HCT116 (cell line): ENCODE results near the gene NUMB. TPM values are rescaled to one million over a fixed set of nuclear protein-coding genes. Genes with fewer than 3 reads are reported as not detected.

Experiments used
- ATAC-seq: fragments of 200-7000 bp; cut with Tn5 transposase; 2 replicates; pipeline ENCODE4 v1.9.1; 2020; ENCODE audit warnings: mild to moderate bottlenecking, moderate library complexity
- BruUV-seq: library from RNA; stranded (reverse); fragments of 400-500 nt; replicated peaks from 2 replicates; lab custom pipeline; 2021; lab: Mats Ljungman, UMichigan
- CTCF ChIA-PET: fragments of 300-600 bp; sonication (Branson Sonifier 250); formaldehyde crosslinking; loops from one replicate; lab custom pipeline; 2021; ENCODE audit warnings: antibody characterized with exemption; lab: Charles Lee
- POLR2A ChIA-PET: fragments of 300-600, 350-600 bp; sonication (Branson Sonifier 250); formaldehyde crosslinking; loops from one replicate; lab custom pipeline; 2021; ENCODE audit warnings: antibody characterized with exemption; lab: Charles Lee
- RAD21 ChIA-PET, 2 experiments: fragments of 300-600 bp; sonication (Branson Sonifier 250); formaldehyde crosslinking; loops; one replicate each; lab custom pipeline; 2023; ENCODE audit warnings: low total read pairs in 2 of 2; ENCODE audit not compliant: uncharacterized antibody in 2 of 2, unreplicated experiment in 2 of 2, low non-redundant PET in 1 of 2; lab: Charles Lee
- DNase-seq: peaks from one replicate; pipeline ENCODE4 v3.0.0-alpha.2; 2010; ENCODE audit warnings: low read depth, low spot score
- H2AFZ ChIP-seq: fragments of 200-600 bp; shearing (Covaris generic), sonication (generic); 2 replicates; pipeline ENCODE4 v1.6.1; 2017; ENCODE audit warnings: low read depth, mixed run types, mixed read lengths, antibody characterized with exemption, low read length; ENCODE audit not compliant: poor library complexity, severe bottlenecking
- H3K27ac ChIP-seq: 2 replicates; pipeline ENCODE4 v1.5.1; 2012; ENCODE audit warnings: low read depth, low read length
- H3K27me3 ChIP-seq: fragments of 200-600 bp; sonication (generic); 2 replicates; pipeline ENCODE4 v1.6.1; 2016; ENCODE audit warnings: mixed run types, low read length, mixed read lengths; ENCODE audit not compliant: insufficient read depth
- H3K36me3 ChIP-seq, 2 experiments: fragments of 200-500 bp in 1 of 2; fragments of 200-600 bp in 1 of 2; sonication (Bioruptor generic) in 1 of 2; sonication (generic) in 1 of 2; 2 replicates each; pipeline versions ENCODE4 v1.5.1 to v1.6.1; 2014 to 2016; ENCODE audit warnings: low read length in 2 of 2, inconsistent platforms in 1 of 2, mixed read lengths in 1 of 2, mixed run types in 1 of 2; ENCODE audit not compliant: insufficient read depth in 2 of 2, control insufficient read depth in 1 of 2
- H3K4me1 ChIP-seq, 2 experiments: fragments of 200-600 bp in 1 of 2; sonication (generic) in 1 of 2; 2 replicates each; pipeline versions ENCODE4 v1.5.1 to v1.6.1; 2012 to 2017; ENCODE audit warnings: low read length in 2 of 2, inconsistent platforms in 1 of 2, mild to moderate bottlenecking in 1 of 2, mixed read lengths in 1 of 2, mixed run types in 1 of 2, moderate library complexity in 1 of 2; ENCODE audit not compliant: insufficient read depth in 2 of 2, control insufficient read depth in 1 of 2
- H3K4me2 ChIP-seq: fragments of 200-600 bp; sonication (generic); 2 replicates; pipeline ENCODE4 v1.6.1; 2017; ENCODE audit warnings: mixed run types, low read length, mixed read lengths
- H3K4me3 ChIP-seq, 2 experiments: fragments of 200-600 bp in 1 of 2; sonication (generic) in 1 of 2; replicated peaks in 1 of 2; 2 replicates each; pipeline ENCODE4 v1.5.1; 2011 to 2016; ENCODE audit warnings: low read length in 2 of 2, control low read depth in 1 of 2, low read depth in 1 of 2, mild to moderate bottlenecking in 1 of 2, mixed read lengths in 1 of 2, mixed run types in 1 of 2
- H3K79me2 ChIP-seq: fragments of 200-600 bp; sonication (generic); 2 replicates; pipeline ENCODE4 v1.6.1; 2017; ENCODE audit warnings: mild to moderate bottlenecking, mixed run types, low read length, moderate library complexity, mixed read lengths; ENCODE audit not compliant: insufficient read depth
- H3K9ac ChIP-seq: fragments of 200-600 bp; sonication (generic); 2 replicates; pipeline ENCODE4 v1.6.1; 2016; ENCODE audit warnings: low read length, mixed read lengths
- H3K9me2 ChIP-seq: fragments of 200-600 bp; sonication (generic), shearing (Covaris generic); 2 replicates; pipeline ENCODE4 v1.6.1; 2017; ENCODE audit warnings: mixed run types, mild to moderate bottlenecking, moderate library complexity; ENCODE audit not compliant: insufficient read depth
- H3K9me3 ChIP-seq, 2 experiments: fragments of 200-500 bp in 1 of 2; fragments of 200-600 bp in 1 of 2; sonication (Bioruptor generic) in 1 of 2; sonication (generic) in 1 of 2; 2 replicates each; pipeline ENCODE4 v1.6.1; 2014 to 2017; ENCODE audit warnings: low read length in 2 of 2, mixed read lengths in 2 of 2, inconsistent platforms in 1 of 2, low read depth in 1 of 2, mild to moderate bottlenecking in 1 of 2, mixed run types in 1 of 2, moderate library complexity in 1 of 2; ENCODE audit not compliant: control insufficient read depth in 1 of 2, insufficient read depth in 1 of 2
- H4K20me1 ChIP-seq: fragments of 200-600 bp; sonication (generic), shearing (Covaris generic); 2 replicates; pipeline ENCODE4 v1.6.1; 2017; ENCODE audit warnings: mixed run types, mild to moderate bottlenecking, moderate library complexity; ENCODE audit not compliant: insufficient read depth
- CEBPB ChIP-seq: IDR thresholded peaks from 2 replicates; pipeline ENCODE4 v1.6.1; 2012; ENCODE audit warnings: low read depth
- ELF1 ChIP-seq: IDR thresholded peaks from 2 replicates; pipeline ENCODE4 v1.6.1; 2012; ENCODE audit warnings: low read depth, borderline replicate concordance
- EZH2 ChIP-seq: fragments of 200-600 bp; sonication (generic); IDR thresholded peaks from 2 replicates; pipeline ENCODE4 v1.6.1; 2017; ENCODE audit warnings: antibody characterized with exemption, mixed run types
- FOSL1 ChIP-seq: IDR thresholded peaks from 2 replicates; pipeline ENCODE4 v1.6.1; 2012; ENCODE audit warnings: low read depth
- POLR2A ChIP-seq: IDR thresholded peaks from 2 replicates; pipeline ENCODE4 v1.7.0; 2011; ENCODE audit warnings: borderline replicate concordance; ENCODE audit not compliant: insufficient read depth, insufficient read length; ENCODE audit errors: extremely low read depth
- POLR2AphosphoS5 ChIP-seq: IDR thresholded peaks from 2 replicates; pipeline ENCODE4 v1.6.1; 2011; ENCODE audit warnings: mild to moderate bottlenecking, low read depth, low read length, moderate library complexity
- RAD21 ChIP-seq: IDR thresholded peaks from 2 replicates; pipeline ENCODE4 v1.6.1; 2012; ENCODE audit warnings: low read depth, mild to moderate bottlenecking
- SP1 ChIP-seq: IDR thresholded peaks from 2 replicates; pipeline ENCODE4 v1.6.1; 2012; ENCODE audit warnings: low read depth
- TCF7L2 ChIP-seq: IDR thresholded peaks from 2 replicates; pipeline ENCODE4 v1.7.0; 2011; ENCODE audit warnings: borderline replicate concordance, inconsistent platforms; ENCODE audit not compliant: insufficient read depth, insufficient read length; ENCODE audit errors: extremely low read depth
- YY1 ChIP-seq: IDR thresholded peaks from 2 replicates; pipeline ENCODE4 v1.6.1; 2011; ENCODE audit warnings: low read length, low read depth, moderate library complexity, mild to moderate bottlenecking; ENCODE audit not compliant: insufficient replicate concordance; ENCODE audit errors: extremely low read depth
- ZFX ChIP-seq: fragments of 450-650 bp; IDR thresholded peaks from 2 replicates; pipeline ENCODE4 v1.6.1; 2017
- ZNF274 ChIP-seq: fragments of 200-500 bp; sonication (Bioruptor generic); IDR thresholded peaks from 2 replicates; pipeline ENCODE4 v1.6.1; 2014; ENCODE audit warnings: mild to moderate bottlenecking, low read depth, low read length, inconsistent platforms
- intact Hi-C: fragments of 100-400 bp; cut with micrococcal nuclease; formaldehyde crosslinking; loops from 2 replicates; pipeline ENCODE4 v1.10.0; 2022
- total RNA-seq: library from RNA; stranded (reverse); gene quantifications from one replicate; pipeline ENCODE4 v1.2.1, GENCODE V29; 2021; ENCODE audit not compliant: unreplicated experiment
- TF ChIP-seq, protein P1 (sequence below): IDR thresholded peaks from 2 replicates; pipeline ENCODE4 v1.6.1; 2012
- TF ChIP-seq, protein P2 (sequence below): IDR thresholded peaks from 2 replicates; pipeline ENCODE4 v1.6.1; 2012
- TF ChIP-seq, protein P3 (sequence below): IDR thresholded peaks from 2 replicates; pipeline ENCODE4 v1.6.1; 2011; ENCODE audit warnings: mild to moderate bottlenecking, low read length, moderate library complexity; ENCODE audit not compliant: insufficient replicate concordance; ENCODE audit errors: extremely low read depth

Gene NUMB
- total RNA-seq, 1 experiment from 2014 or later, result 43.0 TPM

DNA sequence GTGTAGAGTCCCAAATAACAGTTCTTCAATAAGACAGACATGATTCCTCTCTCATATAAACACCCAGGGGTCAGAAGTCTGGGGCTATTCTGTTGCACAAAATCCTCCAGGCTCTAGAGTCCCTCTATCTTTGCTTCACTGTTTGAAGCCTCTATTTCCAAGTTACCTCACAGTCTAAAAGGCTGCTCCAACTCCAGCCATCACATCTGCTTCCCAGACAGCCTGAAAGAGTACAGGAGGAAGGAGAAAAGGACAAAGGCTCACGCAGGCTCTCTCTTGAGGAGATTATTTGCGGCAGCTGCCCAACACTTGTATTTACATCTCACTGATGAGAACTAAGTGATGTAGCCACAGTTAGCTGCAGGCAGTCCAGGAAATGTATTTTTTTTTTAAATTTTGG, 214.6 kb downstream of the NUMB start:
- no peaks in the 10 kb centered on the region for H3K27me3 ChIP-seq
- ATAC-seq, result no peak
- intact Hi-C loops, result no loop called here

More for the DNA sequence above, 214.6 kb downstream of the NUMB start:
- no peak for TF ChIP-seq FOSL1
- TF ChIP-seq, protein P1, sequence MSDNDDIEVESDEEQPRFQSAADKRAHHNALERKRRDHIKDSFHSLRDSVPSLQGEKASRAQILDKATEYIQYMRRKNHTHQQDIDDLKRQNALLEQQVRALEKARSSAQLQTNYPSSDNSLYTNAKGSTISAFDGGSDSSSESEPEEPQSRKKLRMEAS, result no peak
- no peak for TF ChIP-seq ELF1
- TF ChIP-seq, protein P2, sequence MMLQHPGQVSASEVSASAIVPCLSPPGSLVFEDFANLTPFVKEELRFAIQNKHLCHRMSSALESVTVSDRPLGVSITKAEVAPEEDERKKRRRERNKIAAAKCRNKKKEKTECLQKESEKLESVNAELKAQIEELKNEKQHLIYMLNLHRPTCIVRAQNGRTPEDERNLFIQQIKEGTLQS, result no peak
- TF ChIP-seq POLR2A, result no peak
- no peak for TF ChIP-seq CEBPB
- TF ChIP-seq EZH2, result no peak
- TF ChIP-seq RAD21, result no peak
- TF ChIP-seq ZNF274, result no peak
- no peak for TF ChIP-seq TCF7L2
- TF ChIP-seq SP1, result no peak
- no peak for TF ChIP-seq POLR2AphosphoS5
- TF ChIP-seq ZFX, result no peak
- TF ChIP-seq YY1, result no peak
- TF ChIP-seq, protein P3, sequence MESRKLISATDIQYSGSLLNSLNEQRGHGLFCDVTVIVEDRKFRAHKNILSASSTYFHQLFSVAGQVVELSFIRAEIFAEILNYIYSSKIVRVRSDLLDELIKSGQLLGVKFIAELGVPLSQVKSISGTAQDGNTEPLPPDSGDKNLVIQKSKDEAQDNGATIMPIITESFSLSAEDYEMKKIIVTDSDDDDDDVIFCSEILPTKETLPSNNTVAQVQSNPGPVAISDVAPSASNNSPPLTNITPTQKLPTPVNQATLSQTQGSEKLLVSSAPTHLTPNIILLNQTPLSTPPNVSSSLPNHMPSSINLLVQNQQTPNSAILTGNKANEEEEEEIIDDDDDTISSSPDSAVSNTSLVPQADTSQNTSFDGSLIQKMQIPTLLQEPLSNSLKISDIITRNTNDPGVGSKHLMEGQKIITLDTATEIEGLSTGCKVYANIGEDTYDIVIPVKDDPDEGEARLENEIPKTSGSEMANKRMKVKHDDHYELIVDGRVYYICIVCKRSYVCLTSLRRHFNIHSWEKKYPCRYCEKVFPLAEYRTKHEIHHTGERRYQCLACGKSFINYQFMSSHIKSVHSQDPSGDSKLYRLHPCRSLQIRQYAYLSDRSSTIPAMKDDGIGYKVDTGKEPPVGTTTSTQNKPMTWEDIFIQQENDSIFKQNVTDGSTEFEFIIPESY, result no peak
- CTCF ChIA-PET, result no interaction called here
- RAD21 ChIA-PET, result no interaction called here
- Histone ChIP-seq H3K4me3 (no peak overlapping the region), H3K36me3 (no peaks in the 10 kb centered on the region), H3K9ac (no peak overlapping the region), H3K4me1 (peaks cover 4 to 5% of the 10 kb centered on the region in 2 experiments), H3K27ac (no peak overlapping the region), H3K9me3 (no peaks in the 10 kb centered on the region), H3K79me2 (no peaks in the 10 kb centered on the region), H4K20me1 (no peaks in the 10 kb centered on the region), H3K9me2 (no peaks in the 10 kb centered on the region), H2AFZ (no peak overlapping the region), H3K4me2 (no peak overlapping the region)
- DNase-seq, result no peak
- no TSS peak for BruUV-seq
- POLR2A ChIA-PET, result no interaction called here
